Heart left ventricle (tissue), 13 donors: ENCODE results near the gene LRRC37A2.
"Not testable (repeated sequence)": the region's sequence is repeated elsewhere in the genome, so short reads cannot be mapped to it uniquely, and the experiment has no call there.

Source experiments
- CTCF ChIP-seq, 12 donors: fragments of 200-600 bp; sonication (generic) in 4 of 12; IDR thresholded peaks; one replicate each; pipeline versions ENCODE4 v1.5.0 to v1.8.0; 2018 to 2022; ENCODE audit warnings: antibody characterized with exemption in 12 of 12, mild to moderate bottlenecking in 5 of 12
- POLR2A ChIP-seq, 2 donors: fragments of 450-650 bp; IDR thresholded peaks; one replicate each; pipeline ENCODE4 v1.6.1; 2017; ENCODE audit warnings: antibody characterized with exemption in 2 of 2, mild to moderate bottlenecking in 2 of 2, moderate library complexity in 2 of 2
- donor health status: ischemic (EF 13 %, LVEDD 7.1; RV severe dilation, severe dysfunction).
- donor health status: DM: no; HTN: yes; CAD: no.
- donor health status: DM: no; HTN: no; CAD: no.
- donor health status: ischemic (EF 25% LVEDD 6.9; RV normal size, moderate dysfunction).
- donor health status: ischemic (EF 25% LVEDD 5.7; RV mildly dilated, moderate dysfunction).
- donor health status: ischemic (EF 35%, LVEDD 5.7; RV mildly dilated, moderate dysfunction).
- donor health status: nonischemic (EF 11% LVEDD 7.7; RV severe dilation, severe dysfunction).
- donor health status: DM: yes; HTN: yes; CAD: no.
- donor health status: PGD.
- donor health status: ischemic (EF 29% LVEDD 5.4; RV normal size, mild dysfunction).
- donor health status: nonischemic (EF 23%, LVEDD 6.1; RV moderate dilation, normal function).

- not testable (repeated sequence) for TF ChIP-seq POLR2A, CTCF (IDR thresholded peaks at IDR 0.05)
Observed at GRCh38 chr17:46571796-46572195, 59.5 kb downstream of the LRRC37A2 start.
